Mucosa of gallbladder (tissue), 1 donor: Measurements from ENCODE around the gene HPCA. TPM values are rescaled to one million over a fixed set of nuclear protein-coding genes. Genes with fewer than 3 reads are reported as not detected.

Source experiments
- DNase-seq: peaks from one replicate; pipeline ENCODE4 v3.0.0-alpha.2; 2020; ENCODE audit warnings: low spot score
- total RNA-seq: library from RNA; stranded (reverse); gene quantifications from one replicate; pipeline ENCODE4 v1.2.1, GENCODE V29; 2021
- donor health status: DM: no; HTN: no; CAD: no.

Gene HPCA
- total RNA-seq, 1 donor from 2014 or later, result 1.8 TPM

GRCh38 chr1:32889731-32890278, 3.5 kb downstream of the HPCA start:
- DNase-seq, result no peak

- no peak for DNase-seq
These were observed 4.4 kb downstream of the HPCA start for GRCh38 chr1:32890516-32891240.

- no peak for DNase-seq
These were observed 4.9 kb downstream of the HPCA start for GRCh38 chr1:32891241-32891570.

- DNase-seq, result no peak
These were observed 5.3 kb downstream of the HPCA start for GRCh38 chr1:32891630-32892029.

GRCh38 chr1:32892368-32893197, 6.3 kb downstream of the HPCA start:
- DNase-seq, result no peak

- DNase-seq, result no peak
These were observed 7.1 kb downstream of the HPCA start for GRCh38 chr1:32893198-32894018.

GRCh38 chr1:32894019-32894600, 7.8 kb downstream of the HPCA start:
- no peak for DNase-seq

GRCh38 chr1:32894681-32895080, 8.4 kb downstream of the HPCA start:
- no peak for DNase-seq

- no peak for DNase-seq
These were observed 9.3 kb downstream of the HPCA start for GRCh38 chr1:32895325-32896215.

GRCh38 chr1:32896451-32896850, 10.2 kb downstream of the HPCA start:
- no peak for DNase-seq

GRCh38 chr1:32897082-32898049, 11.1 kb downstream of the HPCA start:
- no peak for DNase-seq

- no peak for DNase-seq
These were observed 11.8 kb downstream of the HPCA start for GRCh38 chr1:32898056-32898455.

GRCh38 chr1:32898958-32899357, 12.7 kb downstream of the HPCA start:
- no peak for DNase-seq

- no peak for DNase-seq
These were observed 13.4 kb downstream of the HPCA start for GRCh38 chr1:32899586-32900296.

- DNase-seq, result no peak
These were observed 14.2 kb downstream of the HPCA start for GRCh38 chr1:32900371-32900955.

GRCh38 chr1:32900956-32901822, 14.9 kb downstream of the HPCA start, which contains the start of gene TMEM54:
Gene TMEM54, minus strand, starts transcription at chr1:32901389. Its CDS starts 151 bp downstream, at chr1:32901238.
- DNase-seq, result peak; percentile 70

- no peak for DNase-seq
These were observed 15.7 kb downstream of the HPCA start for GRCh38 chr1:32901823-32902534.
